GM12891 (cell line): Measurements from ENCODE around the gene LTBP3.
A peak's percentile ranks its signal among the peaks of the same experiment; 100 is the strongest.

ENCODE experiments used
- POLR2A ChIP-seq: IDR thresholded peaks from 2 replicates; pipeline ENCODE4 v1.6.1; 2011; ENCODE audit warnings: low read depth, low read length, control low read depth
- POLR2AphosphoS5 ChIP-seq: IDR thresholded peaks from 2 replicates; pipeline ENCODE4 v1.6.1; 2011; ENCODE audit warnings: low read depth, low read length, control low read depth

DNA sequence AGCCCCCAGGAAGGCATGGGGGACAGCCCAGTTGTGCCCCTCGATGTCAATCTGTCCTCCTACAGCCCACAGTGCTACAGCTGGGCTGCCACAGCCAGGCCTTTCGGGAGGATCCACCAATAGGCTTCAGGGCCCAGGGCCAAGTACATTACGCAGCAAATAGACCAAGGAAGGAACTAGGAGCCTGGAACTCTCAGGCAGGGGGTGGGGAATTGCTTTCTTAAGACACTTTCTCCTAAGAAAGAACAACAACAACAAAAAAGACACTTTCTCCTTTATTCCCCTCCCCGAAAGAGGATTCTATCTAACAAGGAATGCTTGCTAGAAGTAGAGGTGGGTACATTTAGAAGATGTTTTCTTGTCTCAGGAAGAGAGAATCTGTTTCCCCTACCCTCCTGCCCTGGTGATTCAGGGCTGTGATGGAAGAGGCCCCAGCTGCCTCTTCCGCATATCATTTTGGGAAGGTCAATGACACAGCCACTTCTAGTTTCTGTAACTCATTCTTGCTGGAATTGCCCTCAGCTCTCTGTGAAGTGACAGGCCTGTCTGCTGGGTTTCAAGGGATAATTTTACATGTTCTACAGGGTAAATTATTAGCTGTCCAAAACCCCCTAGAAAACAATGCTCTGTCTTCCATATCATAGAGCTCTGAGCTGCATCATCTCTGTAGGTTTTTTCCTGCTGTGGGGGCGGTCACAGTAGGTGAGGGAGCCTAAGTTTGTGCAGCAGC, 65.4 kb downstream of the LTBP3 start:
- peak; percentile 39; the same call in 1 of the 2 replicates for TF ChIP-seq POLR2A
- TF ChIP-seq POLR2AphosphoS5: peak; percentile 24
